Naive thymus-derived CD8-positive, alpha-beta T cell (primary cell): Measurements from ENCODE around the gene FRMD5. TPM values are rescaled to one million over a fixed set of nuclear protein-coding genes. Genes with fewer than 3 reads are reported as not detected.
"Not testable (repeated sequence)": the region's sequence is repeated elsewhere in the genome, so short reads cannot be mapped to it uniquely, and the experiment has no call there.

ENCODE experiments used
- ATAC-seq, 2 donors: fragments of 150-1000 bp; cut with Tn5 transposase in 1 of 2; sonication (Bioruptor Pico), chemical (Tn5 transposase) in 1 of 2; 1 replicate in 1 of 2; 2 replicates in 1 of 2; pipeline ENCODE4 v1.10.0; 2021; ENCODE audit warnings: mild to moderate bottlenecking in 2 of 2, moderate library complexity in 2 of 2
- POLR2A ChIA-PET: fragments of 350-600 bp; sonication (Branson Sonifier 250); formaldehyde crosslinking; loops from one replicate; lab custom pipeline; 2021; ENCODE audit warnings: antibody characterized with exemption; lab: Charles Lee
- DNase-seq, 10 donors: peaks; one replicate each; pipeline versions ENCODE4 v3.0.0 to v3.0.0-alpha.2; 2020 to 2022
- H3K27ac Mint-ChIP-seq, 10 donors: one replicate each; pipeline ENCODE4 v1.8.0; 2020 to 2022; ENCODE audit warnings: mild to moderate bottlenecking in 10 of 10, mixed read lengths in 10 of 10, moderate library complexity in 4 of 10, inconsistent platforms in 1 of 10
- H3K27me3 Mint-ChIP-seq, 5 donors: one replicate each; pipeline ENCODE4 v1.8.0; 2021 to 2022; ENCODE audit warnings: mixed read lengths in 5 of 5
- H3K36me3 Mint-ChIP-seq, 3 donors: one replicate each; pipeline ENCODE4 v1.8.0; 2020 to 2022; ENCODE audit warnings: mixed read lengths in 3 of 3, mild to moderate bottlenecking in 2 of 3, inconsistent platforms in 1 of 3
- H3K4me1 Mint-ChIP-seq, 4 donors: one replicate each; pipeline ENCODE4 v1.8.0; 2021 to 2022; ENCODE audit warnings: mixed read lengths in 4 of 4
- H3K4me3 Mint-ChIP-seq, 10 donors: one replicate each; pipeline ENCODE4 v1.8.0; 2020 to 2022; ENCODE audit warnings: mild to moderate bottlenecking in 10 of 10, mixed read lengths in 10 of 10, moderate library complexity in 6 of 10, inconsistent platforms in 1 of 10
- H3K9me3 Mint-ChIP-seq, 9 donors: one replicate each; pipeline ENCODE4 v1.8.0; 2020 to 2022; ENCODE audit warnings: mixed read lengths in 9 of 9, mild to moderate bottlenecking in 3 of 9, inconsistent platforms in 1 of 9, moderate library complexity in 1 of 9
- polyA plus RNA-seq, 3 donors: library from polyadenylated mRNA; unstranded; fragments of 300-500 nt; fragmentation: Illumina TruSeq; gene quantifications; one replicate each; pipeline ENCODE4 v1.2.3, GENCODE V29; 2021
- total RNA-seq, 8 experiments: library from RNA in 2 of 8; stranded (reverse) in 2 of 8; gene quantifications; one replicate each; pipeline ENCODE4 v1.2.3 and lab custom pipeline; 2021 to 2026

Gene FRMD5
- total and polyA plus RNA-seq, 5 experiments from 2014 or later: 0.14 to 0.21 (median 0.18) TPM; not detected in 1

- H3K4me3 Mint-ChIP-seq: no peak overlapping the region
- no peaks in the 10 kb centered on the region for H3K9me3 Mint-ChIP-seq
- DNase-seq (no peak), ATAC-seq (no peak)
- no peak overlapping the region for H3K27ac Mint-ChIP-seq
- peaks cover 0 to 40% (median 20%) of the 10 kb centered on the region in 3 donors for H3K36me3 Mint-ChIP-seq
- H3K4me1 Mint-ChIP-seq: peaks cover 0 to 4% (median 0%) of the 10 kb centered on the region in 4 donors
- POLR2A ChIA-PET: no interaction called here
- H3K27me3 Mint-ChIP-seq: no peaks in the 10 kb centered on the region
Observed at GRCh38 chr15:43868406-43868805, 326.7 kb downstream of the FRMD5 start.

GRCh38 chr15:43867096-43867495 lies 328.0 kb downstream of the FRMD5 start:
- POLR2A ChIA-PET: interaction anchor here (0.8 kb wide), 1 partner anchor 299 kb away, joined by 4 read pairs; no protein-coding TSS in a partner anchor

GRCh38 chr15:43866636-43867035 lies 328.4 kb downstream of the FRMD5 start:
- DNase-seq, H3K9me3 Mint-ChIP-seq, H3K27me3 Mint-ChIP-seq, H3K4me1 Mint-ChIP-seq, ATAC-seq, H3K4me3 Mint-ChIP-seq, H3K27ac Mint-ChIP-seq: not testable (repeated sequence)
- H3K36me3 Mint-ChIP-seq: peaks cover 0 to 51% (median 20%) of the 10 kb centered on the region in 3 donors
- POLR2A ChIA-PET: interaction anchor here (0.8 kb wide), 1 partner anchor 300 kb away, joined by 4 read pairs; no protein-coding TSS in a partner anchor

More at GRCh38 chr15:43867096-43867495, 328.0 kb downstream of the FRMD5 start:
- no peak overlapping the region for H3K4me3 Mint-ChIP-seq
- H3K27ac Mint-ChIP-seq: no peak overlapping the region
- H3K4me1 Mint-ChIP-seq: peaks cover 0 to 4% (median 0%) of the 10 kb centered on the region in 4 donors
- ATAC-seq (no peak), DNase-seq (no peak)
- no peaks in the 10 kb centered on the region for H3K9me3 Mint-ChIP-seq
- no peaks in the 10 kb centered on the region for H3K27me3 Mint-ChIP-seq
- peaks cover 0 to 48% (median 20%) of the 10 kb centered on the region in 3 donors for H3K36me3 Mint-ChIP-seq

- no peak overlapping the region for H3K4me3 Mint-ChIP-seq
- ATAC-seq: no peak
- H3K27ac Mint-ChIP-seq: no peak overlapping the region
- POLR2A ChIA-PET: no interaction called here
- no peaks in the 10 kb centered on the region for H3K27me3 Mint-ChIP-seq
- H3K36me3 Mint-ChIP-seq: peaks cover 7 to 70% (median 20%) of the 10 kb centered on the region in 3 donors
- no peak for DNase-seq
- H3K4me1 Mint-ChIP-seq: peaks cover 0 to 2% (median 0%) of the 10 kb centered on the region in 4 donors
- H3K9me3 Mint-ChIP-seq: no peaks in the 10 kb centered on the region
Observed at GRCh38 chr15:43859546-43859945, 335.5 kb downstream of the FRMD5 start.

- ATAC-seq: no peak
- Mint-ChIP-seq H3K27me3 (no peaks in the 10 kb centered on the region), H3K4me3 (no peak overlapping the region), H3K36me3 (peaks cover 7 to 72% (median 21%) of the 10 kb centered on the region in 3 donors), H3K4me1 (peaks cover 0 to 2% (median 0%) of the 10 kb centered on the region in 4 donors), H3K9me3 (no peaks in the 10 kb centered on the region), H3K27ac (no peak overlapping the region)
- DNase-seq: no peak
- POLR2A ChIA-PET: no interaction called here
Observed at GRCh38 chr15:43854801-43855200, 340.3 kb downstream of the FRMD5 start.

GRCh38 chr15:43852607-43853006 lies 342.5 kb downstream of the FRMD5 start:
- peaks cover 0 to 65% (median 16%) of the 10 kb centered on the region in 3 donors for H3K36me3 Mint-ChIP-seq
- DNase-seq: no peak
- no peak overlapping the region for H3K27ac Mint-ChIP-seq
- no peaks in the 10 kb centered on the region for H3K9me3 Mint-ChIP-seq
- POLR2A ChIA-PET: no interaction called here
- H3K4me3 Mint-ChIP-seq: no peak overlapping the region
- no peak for ATAC-seq
- no peaks in the 10 kb centered on the region for H3K27me3 Mint-ChIP-seq
- no peaks in the 10 kb centered on the region for H3K4me1 Mint-ChIP-seq

- Mint-ChIP-seq H3K27ac (no peak overlapping the region), H3K27me3 (no peaks in the 10 kb centered on the region), H3K4me3 (no peak overlapping the region), H3K9me3 (no peaks in the 10 kb centered on the region), H3K4me1 (no peaks in the 10 kb centered on the region), H3K36me3 (peaks cover 0 to 59% (median 16%) of the 10 kb centered on the region in 3 donors)
- POLR2A ChIA-PET: no interaction called here
- DNase-seq: no peak
- ATAC-seq: no peak
Observed at GRCh38 chr15:43851251-43851650, 343.8 kb downstream of the FRMD5 start.

GRCh38 chr15:43845421-43845820 lies 349.6 kb downstream of the FRMD5 start:
- ATAC-seq: no peak
- H3K4me3 Mint-ChIP-seq: no peak overlapping the region
- H3K27me3 Mint-ChIP-seq: no peaks in the 10 kb centered on the region
- no peak for DNase-seq
- no peaks in the 10 kb centered on the region for H3K4me1 Mint-ChIP-seq
- peaks cover 0 to 71% (median 10%) of the 10 kb centered on the region in 3 donors for H3K36me3 Mint-ChIP-seq
- H3K27ac Mint-ChIP-seq: no peak overlapping the region
- POLR2A ChIA-PET: no interaction called here
- no peaks in the 10 kb centered on the region for H3K9me3 Mint-ChIP-seq

GRCh38 chr15:43832485-43832884 lies 362.6 kb downstream of the FRMD5 start:
- Mint-ChIP-seq H3K27ac (peak overlapping the region in 4 of 10 donors; percentile 15 to 85 (median 49)), H3K36me3 (peaks cover 0 to 44% (median 10%) of the 10 kb centered on the region in 3 donors), H3K4me1 (peaks cover 12 to 35% (median 20%) of the 10 kb centered on the region in 4 donors)
- DNase-seq, H3K27me3 Mint-ChIP-seq, H3K9me3 Mint-ChIP-seq, H3K4me3 Mint-ChIP-seq, ATAC-seq: not testable (repeated sequence)
- POLR2A ChIA-PET: interaction anchor here (0.7 kb wide), 1 partner anchor 36 kb away, joined by 6 read pairs; no protein-coding TSS in a partner anchor

- H3K27ac Mint-ChIP-seq: peak overlapping the region in 8 of 10 donors; percentile 4 to 85 (median 51)
- H3K9me3 Mint-ChIP-seq, POLR2A ChIA-PET, DNase-seq, H3K27me3 Mint-ChIP-seq, ATAC-seq, H3K4me3 Mint-ChIP-seq: not testable (repeated sequence)
- peaks cover 14 to 43% (median 29%) of the 10 kb centered on the region in 4 donors for H3K4me1 Mint-ChIP-seq
- peaks cover 0 to 40% (median 10%) of the 10 kb centered on the region in 3 donors for H3K36me3 Mint-ChIP-seq
Observed at GRCh38 chr15:43831519-43832052, 363.5 kb downstream of the FRMD5 start.

- Mint-ChIP-seq H3K36me3 (peaks cover 0 to 32% (median 5%) of the 10 kb centered on the region in 3 donors), H3K4me1 (peaks cover 14 to 51% (median 36%) of the 10 kb centered on the region in 4 donors), H3K27ac (peak overlapping the region in 2 of 10 donors; percentile 28 to 58)
- H3K9me3 Mint-ChIP-seq, DNase-seq, H3K27me3 Mint-ChIP-seq, H3K4me3 Mint-ChIP-seq, ATAC-seq, POLR2A ChIA-PET: not testable (repeated sequence)
Observed at GRCh38 chr15:43830691-43831275, 364.3 kb downstream of the FRMD5 start.

GRCh38 chr15:43829951-43830540 lies 365.0 kb downstream of the FRMD5 start:
- POLR2A ChIA-PET: not testable (repeated sequence)
- H3K27ac Mint-ChIP-seq: peak overlapping the region in 3 of 10 donors; percentile 48 to 71 (median 70)

More at GRCh38 chr15:43829951-43830540, 365.0 kb downstream of the FRMD5 start:
- not testable (repeated sequence) for ATAC-seq, DNase-seq, H3K27me3 Mint-ChIP-seq, H3K4me3 Mint-ChIP-seq, H3K9me3 Mint-ChIP-seq
- peaks cover 0 to 25% (median 5%) of the 10 kb centered on the region in 3 donors for H3K36me3 Mint-ChIP-seq
- peaks cover 14 to 52% (median 36%) of the 10 kb centered on the region in 4 donors for H3K4me1 Mint-ChIP-seq
